ENCODE measurements around the gene PLK5.
A peak's percentile ranks its signal among the peaks of the same experiment; 100 is the strongest.
"Not testable (repeated sequence)": the region's sequence is repeated elsewhere in the genome, so short reads cannot be mapped to it uniquely, and the experiment has no call there.

Gene PLK5

GRCh38 chr19:1491849-1492170 lies 32.1 kb upstream of the PLK5 start:
- no peak for DNase-seq

GRCh38 chr19:1492474-1493006 lies 31.3 kb upstream of the PLK5 start:
- no peak for DNase-seq

- no peak for DNase-seq
Observed at GRCh38 chr19:1494115-1494815, 29.6 kb upstream of the PLK5 start.

GRCh38 chr19:1495051-1495798 lies 28.7 kb upstream of the PLK5 start:
- no peak for DNase-seq

- no peak for DNase-seq
Observed at GRCh38 chr19:1495799-1496713, 27.8 kb upstream of the PLK5 start.

GRCh38 chr19:1496714-1497577 lies 26.9 kb upstream of the PLK5 start:
- no peak for DNase-seq

- no peak for DNase-seq
Observed at GRCh38 chr19:1497578-1498235, 26.2 kb upstream of the PLK5 start.

GRCh38 chr19:1499231-1499630 lies 24.6 kb upstream of the PLK5 start:
- DNase-seq = not testable (repeated sequence)

- no peak for DNase-seq
Observed at GRCh38 chr19:1501200-1501595, 22.7 kb upstream of the PLK5 start.

GRCh38 chr19:1502433-1503088 lies 21.3 kb upstream of the PLK5 start:
- DNase-seq = no peak

- no peak for DNase-seq
Observed at GRCh38 chr19:1503089-1503924, 20.6 kb upstream of the PLK5 start.

- no peak for DNase-seq
Observed at GRCh38 chr19:1503925-1504773, 19.7 kb upstream of the PLK5 start.

- DNase-seq = no peak
Observed at GRCh38 chr19:1505012-1505411, 18.9 kb upstream of the PLK5 start.

- no peak for DNase-seq
Observed at GRCh38 chr19:1505991-1506881, 17.6 kb upstream of the PLK5 start.

- DNase-seq = no peak
Observed at GRCh38 chr19:1507192-1507660, 16.7 kb upstream of the PLK5 start.

- peak; percentile 95 for DNase-seq
Observed at GRCh38 chr19:1507763-1508506, 15.9 kb upstream of the PLK5 start.

GRCh38 chr19:1508507-1508856 lies 15.4 kb upstream of the PLK5 start:
- no peak for DNase-seq

Data from NCI-H1092 treated with DMSO at 0.1 percent for 48 hours (cell line).